BLaER1 treated with 17β-estradiol and CSF1 and Interleukin-3, amounts not matched to agents 10 nM and 100 nM (cell line): ENCODE data around the gene IPPK.

Experiments
- H3K27ac ChIP-seq, 11 experiments: shearing (Covaris generic); formaldehyde crosslinking; 2 replicates each; pipeline ENCODE4 v1.8.1; 2022
- H3K27me3 ChIP-seq, 11 experiments: shearing (Covaris generic); formaldehyde crosslinking; 2 replicates each; pipeline ENCODE4 v1.8.1; 2022
- H3K36me3 ChIP-seq, 11 experiments: shearing (Covaris generic); formaldehyde crosslinking; 2 replicates each; pipeline ENCODE4 v1.8.1; 2022
- H3K4me1 ChIP-seq, 10 experiments: shearing (Covaris generic); formaldehyde crosslinking; 2 replicates each; pipeline ENCODE4 v1.8.1; 2022
- H3K4me2 ChIP-seq, 11 experiments: shearing (Covaris generic); formaldehyde crosslinking; 2 replicates each; pipeline ENCODE4 v1.8.1; 2022
- H3K4me3 ChIP-seq, 10 experiments: shearing (Covaris generic); formaldehyde crosslinking; 2 replicates each; pipeline ENCODE4 v1.8.1; 2022
- H3K9ac ChIP-seq, 11 experiments: shearing (Covaris generic); formaldehyde crosslinking; 2 replicates each; pipeline ENCODE4 v1.8.1; 2022
- H3K9me3 ChIP-seq, 11 experiments: shearing (Covaris generic); formaldehyde crosslinking; replicated peaks in 1 of 11; 2 replicates each; pipeline ENCODE4 v1.8.1; 2022
- H4K20me1 ChIP-seq, 11 experiments: shearing (Covaris generic); formaldehyde crosslinking; 2 replicates each; pipeline ENCODE4 v1.8.1; 2022
- Cebpa-rat ChIP-seq, 11 experiments: shearing (Covaris generic); IDR thresholded peaks; 2 replicates each; pipeline ENCODE4 v1.8.1; 2022

IPPK gene

GRCh38 chr9:92679413-92680165 is 9.7 kb upstream of the IPPK start:
- 0 out of 22 replicates have a peak, but pooled peaks cover 0 to 7% (median 0%) of the 10 kb centered on the region in 11 experiments for H3K9me3 ChIP-seq
- H3K4me1 ChIP-seq: peaks cover 15 to 42% (median 23%) of the 10 kb centered on the region in 10 experiments
- no peak for TF ChIP-seq Cebpa-rat (IDR thresholded peaks at IDR 0.05)
- H3K36me3 ChIP-seq: no peaks in the 10 kb centered on the region
- H3K4me3 ChIP-seq: no peak overlapping the region
- peaks cover 0 to 11% (median 0%) of the 10 kb centered on the region in 11 experiments; a peak in 1 of 22 replicates for H4K20me1 ChIP-seq
- H3K27ac ChIP-seq: peak overlapping the region in 1 of 11 experiments; percentile 6; a peak in 1 of 22 replicates
- no peaks in the 10 kb centered on the region for H3K27me3 ChIP-seq
- peak overlapping the region in 1 of 11 experiments; percentile 48; a peak in 1 of 22 replicates for H3K4me2 ChIP-seq
- no peak overlapping the region for H3K9ac ChIP-seq

- H3K4me2 ChIP-seq: peak overlapping the region; percentile 70 to 95 (median 86); a peak in 21 of 22 replicates
- H3K9me3 ChIP-seq: 0 out of 22 replicates have a peak, but pooled peaks cover 0 to 7% (median 0%) of the 10 kb centered on the region in 11 experiments
- peak overlapping the region in 4 of 11 experiments; percentile 89 to 94 (median 90); a peak in 6 of 22 replicates for H3K9ac ChIP-seq
- peaks cover 6 to 23% (median 11%) of the 10 kb centered on the region in 11 experiments; a peak in 18 of 22 replicates for H3K36me3 ChIP-seq
- no peak for TF ChIP-seq Cebpa-rat (IDR thresholded peaks at IDR 0.05)
- peak overlapping the region; percentile 65 to 98 (median 87); a peak in 15 of 20 replicates for H3K4me3 ChIP-seq
- H4K20me1 ChIP-seq: peaks cover 0 to 27% (median 22%) of the 10 kb centered on the region in 11 experiments; a peak in 19 of 22 replicates
- peaks cover 19 to 52% (median 39%) of the 10 kb centered on the region in 10 experiments for H3K4me1 ChIP-seq
- peak overlapping the region in 7 of 11 experiments; percentile 84 to 99 (median 93); a peak in 8 of 22 replicates for H3K27ac ChIP-seq
- no peaks in the 10 kb centered on the region for H3K27me3 ChIP-seq
Measured at GRCh38 chr9:92671323-92671722, 1.4 kb upstream of the IPPK start.

GRCh38 chr9:92669527-92669889 is 423 bp downstream of the IPPK start:
- TF ChIP-seq Cebpa-rat (IDR thresholded peaks at IDR 0.05): no peak
- H3K27me3 ChIP-seq: no peaks in the 10 kb centered on the region
- H3K9ac ChIP-seq: peak overlapping the region; percentile 86 to 98 (median 89)
- peak overlapping the region; percentile 65 to 98 (median 87) for H3K4me3 ChIP-seq
- H3K27ac ChIP-seq: peak overlapping the region; percentile 84 to 99 (median 91)
- peaks cover 14 to 45% (median 38%) of the 10 kb centered on the region in 11 experiments for H4K20me1 ChIP-seq
- peaks cover 27 to 56% (median 52%) of the 10 kb centered on the region in 10 experiments for H3K4me1 ChIP-seq
- H3K36me3 ChIP-seq: peaks cover 7 to 34% (median 20%) of the 10 kb centered on the region in 11 experiments; a peak in 20 of 22 replicates
- no peaks in the 10 kb centered on the region for H3K9me3 ChIP-seq
- peak overlapping the region; percentile 83 to 95 (median 87) for H3K4me2 ChIP-seq

GRCh38 chr9:92668746-92669526 is 995 bp downstream of the IPPK start:
- no peak for TF ChIP-seq Cebpa-rat (IDR thresholded peaks at IDR 0.05)
- peak overlapping the region; percentile 83 to 95 (median 87) for H3K4me2 ChIP-seq
- H3K27ac ChIP-seq: peak overlapping the region; percentile 84 to 99 (median 91)
- H3K4me1 ChIP-seq: peaks cover 33 to 62% (median 58%) of the 10 kb centered on the region in 10 experiments
- H3K36me3 ChIP-seq: peaks cover 10 to 39% (median 24%) of the 10 kb centered on the region in 11 experiments; a peak in 21 of 22 replicates
- H3K9ac ChIP-seq: peak overlapping the region; percentile 86 to 98 (median 89)
- no peaks in the 10 kb centered on the region for H3K27me3 ChIP-seq
- H4K20me1 ChIP-seq: peaks cover 19 to 50% (median 44%) of the 10 kb centered on the region in 11 experiments
- no peaks in the 10 kb centered on the region for H3K9me3 ChIP-seq
- H3K4me3 ChIP-seq: peak overlapping the region; percentile 65 to 98 (median 87)

GRCh38 chr9:92666912-92667532 is 2.9 kb downstream of the IPPK start:
- Histone ChIP-seq H4K20me1 (peaks cover 30 to 70% (median 63%) of the 10 kb centered on the region in 11 experiments), H3K36me3 (peaks cover 28 to 56% (median 42%) of the 10 kb centered on the region in 11 experiments; a peak in 21 of 22 replicates), H3K9ac (peak overlapping the region in 2 of 11 experiments; percentile 8 to 42; a peak in 1 of 22 replicates), H3K4me2 (peak overlapping the region in 5 of 11 experiments; percentile 1 to 93 (median 6); a peak in 4 of 22 replicates), H3K4me1 (peaks cover 38 to 74% (median 63%) of the 10 kb centered on the region in 10 experiments), H3K4me3 (no peak overlapping the region), H3K27me3 (no peaks in the 10 kb centered on the region), H3K27ac (no peak overlapping the region), H3K9me3 (no peaks in the 10 kb centered on the region)
- TF ChIP-seq Cebpa-rat (IDR thresholded peaks at IDR 0.05): no peak

- Histone ChIP-seq H3K27ac (no peak overlapping the region), H3K9ac (peak overlapping the region in 3 of 11 experiments; percentile 12 to 32 (median 15); a peak in 1 of 22 replicates), H3K9me3 (no peaks in the 10 kb centered on the region), H4K20me1 (peaks cover 36 to 77% (median 71%) of the 10 kb centered on the region in 11 experiments), H3K27me3 (no peaks in the 10 kb centered on the region), H3K4me1 (peaks cover 46 to 78% (median 64%) of the 10 kb centered on the region in 10 experiments), H3K36me3 (peaks cover 33 to 63% (median 45%) of the 10 kb centered on the region in 11 experiments; a peak in 21 of 22 replicates), H3K4me3 (no peak overlapping the region), H3K4me2 (peak overlapping the region in 6 of 11 experiments; percentile 4 to 93 (median 32); a peak in 8 of 22 replicates)
- no peak for TF ChIP-seq Cebpa-rat (IDR thresholded peaks at IDR 0.05)
Measured at GRCh38 chr9:92666236-92666635, 3.7 kb downstream of the IPPK start.

- Histone ChIP-seq H4K20me1 (peaks cover 38 to 81% (median 75%) of the 10 kb centered on the region in 11 experiments), H3K9ac (0 out of 22 replicates have a peak overlapping the region, but pooled peaks of 3 of the 11 experiments have one; percentile 15 to 32 (median 19)), H3K27me3 (no peaks in the 10 kb centered on the region), H3K4me1 (peaks cover 47 to 78% (median 63%) of the 10 kb centered on the region in 10 experiments), H3K4me2 (peak overlapping the region in 6 of 11 experiments; percentile 4 to 93 (median 32); a peak in 8 of 22 replicates), H3K27ac (no peak overlapping the region), H3K9me3 (no peaks in the 10 kb centered on the region), H3K4me3 (no peak overlapping the region), H3K36me3 (peaks cover 33 to 66% (median 47%) of the 10 kb centered on the region in 11 experiments; a peak in 21 of 22 replicates)
- TF ChIP-seq Cebpa-rat (IDR thresholded peaks at IDR 0.05): no peak
Measured at GRCh38 chr9:92665836-92666235, 4.1 kb downstream of the IPPK start.
